GM13977 (cell line): Measurements from ENCODE around the gene LRRC26.

ENCODE experiments used
- DNase-seq: peaks from one replicate; pipeline ENCODE4 v3.0.0; 2012; ENCODE audit warnings: low spot score
- CTCF ChIP-seq: IDR thresholded peaks from 2 replicates; pipeline ENCODE4 v1.5.1; 2012; ENCODE audit warnings: mild to moderate bottlenecking, control low read depth; ENCODE audit not compliant: insufficient read depth; ENCODE audit errors: extremely low read depth, missing control alignments
- in situ Hi-C: fragments of 300-500 bp; cut with MboI; formaldehyde crosslinking; loops from one replicate; pipeline ENCODE4 v1.12.0; 2022; ENCODE audit warnings: low sequenced_read_pairs, low pct_unique_long_range_greater_than_20kb, mixed read lengths, inconsistent platforms; ENCODE audit not compliant: unreplicated experiment

LRRC26 gene

GRCh38 chr9:137199411-137200121 is 29.7 kb upstream of the LRRC26 start:
- TF ChIP-seq CTCF, result no peak
- no peak for DNase-seq
- in situ Hi-C loops, result no loop called here

DNA sequence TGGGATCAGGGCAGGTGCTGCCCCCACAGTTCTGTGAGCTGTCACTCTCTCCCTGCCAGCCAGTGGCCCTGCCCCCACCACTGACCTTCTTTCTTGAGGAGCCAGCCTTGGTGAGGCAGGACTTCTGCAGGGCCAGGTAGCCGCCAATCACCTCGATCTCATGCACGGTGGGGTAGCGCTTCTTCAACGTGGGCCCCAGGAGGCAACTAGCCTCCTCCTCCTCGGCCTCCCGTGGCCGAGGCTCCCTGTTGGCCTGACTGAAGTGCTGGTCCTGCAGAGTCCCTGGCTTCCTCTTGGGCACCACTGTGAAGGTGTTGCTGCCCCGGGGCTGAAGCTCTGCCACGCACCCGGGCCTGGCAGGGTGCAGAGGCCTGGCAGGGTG is 29.0 kb upstream of the LRRC26 start:
- in situ Hi-C loops, result no loop called here
- DNase-seq, result no peak
- no peak for TF ChIP-seq CTCF

- in situ Hi-C loops, result no loop called here
- TF ChIP-seq CTCF, result no peak
- no peak for DNase-seq
Measured at GRCh38 chr9:137198051-137198901, 28.4 kb upstream of the LRRC26 start.

GRCh38 chr9:137195525-137196220 is 25.8 kb upstream of the LRRC26 start:
- no peak for DNase-seq
- in situ Hi-C loops, result no loop called here

DNA sequence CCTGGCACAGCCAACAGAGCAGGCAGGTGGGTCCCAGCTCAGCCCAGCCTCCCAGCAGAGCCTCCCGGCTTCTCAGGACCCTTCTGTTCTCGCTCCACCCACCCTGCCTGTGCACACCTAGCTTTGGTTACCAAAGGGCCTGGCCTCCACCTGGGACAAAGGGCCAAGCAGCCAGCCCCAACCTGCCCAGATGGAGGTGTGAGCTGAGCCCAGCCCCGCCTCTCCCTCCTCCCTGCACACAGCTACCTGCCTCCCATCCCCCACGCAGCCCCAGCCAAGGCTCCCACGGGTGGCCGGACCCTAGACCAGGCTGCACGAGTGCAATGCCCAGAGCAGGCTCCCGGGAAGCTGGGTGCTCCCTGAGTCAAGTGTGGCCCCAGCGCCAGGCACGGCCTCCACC is 25.1 kb upstream of the LRRC26 start:
- no peak for TF ChIP-seq CTCF
- no peak for DNase-seq
- in situ Hi-C loops, result no loop called here

More at GRCh38 chr9:137195525-137196220, 25.8 kb upstream of the LRRC26 start:
- no peak for TF ChIP-seq CTCF

GRCh38 chr9:137194388-137194787 is 24.5 kb upstream of the LRRC26 start:
- no peak for DNase-seq
- in situ Hi-C loops, result no loop called here
- no peak for TF ChIP-seq CTCF
